AG09309 (cell line): ENCODE results near the gene PANK1.

ENCODE experiments used
- DNase-seq: peaks from one replicate; pipeline ENCODE4 v3.0.0-alpha.2; 2010; ENCODE audit warnings: low read depth
- H3K4me3 ChIP-seq: 2 replicates; pipeline ENCODE4 v1.5.1; 2011; ENCODE audit warnings: mild to moderate bottlenecking, low read depth, low read length, moderate library complexity; ENCODE audit not compliant: control insufficient read depth
- TF ChIP-seq, protein P1 (sequence below): IDR thresholded peaks from 2 replicates; pipeline ENCODE4 v1.5.1; 2011; ENCODE audit warnings: mild to moderate bottlenecking, low read depth, low read length, inconsistent platforms; ENCODE audit not compliant: insufficient read depth, control insufficient read depth; ENCODE audit errors: missing control alignments

PANK1 gene

GRCh38 chr10:89657302-89657701 lies 12.3 kb upstream of the PANK1 start:
- no peak for DNase-seq
- H3K4me3 ChIP-seq: no peak overlapping the region
- TF ChIP-seq, protein P1, sequence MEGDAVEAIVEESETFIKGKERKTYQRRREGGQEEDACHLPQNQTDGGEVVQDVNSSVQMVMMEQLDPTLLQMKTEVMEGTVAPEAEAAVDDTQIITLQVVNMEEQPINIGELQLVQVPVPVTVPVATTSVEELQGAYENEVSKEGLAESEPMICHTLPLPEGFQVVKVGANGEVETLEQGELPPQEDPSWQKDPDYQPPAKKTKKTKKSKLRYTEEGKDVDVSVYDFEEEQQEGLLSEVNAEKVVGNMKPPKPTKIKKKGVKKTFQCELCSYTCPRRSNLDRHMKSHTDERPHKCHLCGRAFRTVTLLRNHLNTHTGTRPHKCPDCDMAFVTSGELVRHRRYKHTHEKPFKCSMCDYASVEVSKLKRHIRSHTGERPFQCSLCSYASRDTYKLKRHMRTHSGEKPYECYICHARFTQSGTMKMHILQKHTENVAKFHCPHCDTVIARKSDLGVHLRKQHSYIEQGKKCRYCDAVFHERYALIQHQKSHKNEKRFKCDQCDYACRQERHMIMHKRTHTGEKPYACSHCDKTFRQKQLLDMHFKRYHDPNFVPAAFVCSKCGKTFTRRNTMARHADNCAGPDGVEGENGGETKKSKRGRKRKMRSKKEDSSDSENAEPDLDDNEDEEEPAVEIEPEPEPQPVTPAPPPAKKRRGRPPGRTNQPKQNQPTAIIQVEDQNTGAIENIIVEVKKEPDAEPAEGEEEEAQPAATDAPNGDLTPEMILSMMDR: no peak

GRCh38 chr10:89655722-89656121 lies 10.7 kb upstream of the PANK1 start:
- TF ChIP-seq, protein P1: no peak
- no peak for DNase-seq
- no peak overlapping the region for H3K4me3 ChIP-seq

- H3K4me3 ChIP-seq: no peak overlapping the region
- TF ChIP-seq, protein P1: no peak
- DNase-seq: no peak
Observed at GRCh38 chr10:89653410-89653869, 8.4 kb upstream of the PANK1 start.

DNA sequence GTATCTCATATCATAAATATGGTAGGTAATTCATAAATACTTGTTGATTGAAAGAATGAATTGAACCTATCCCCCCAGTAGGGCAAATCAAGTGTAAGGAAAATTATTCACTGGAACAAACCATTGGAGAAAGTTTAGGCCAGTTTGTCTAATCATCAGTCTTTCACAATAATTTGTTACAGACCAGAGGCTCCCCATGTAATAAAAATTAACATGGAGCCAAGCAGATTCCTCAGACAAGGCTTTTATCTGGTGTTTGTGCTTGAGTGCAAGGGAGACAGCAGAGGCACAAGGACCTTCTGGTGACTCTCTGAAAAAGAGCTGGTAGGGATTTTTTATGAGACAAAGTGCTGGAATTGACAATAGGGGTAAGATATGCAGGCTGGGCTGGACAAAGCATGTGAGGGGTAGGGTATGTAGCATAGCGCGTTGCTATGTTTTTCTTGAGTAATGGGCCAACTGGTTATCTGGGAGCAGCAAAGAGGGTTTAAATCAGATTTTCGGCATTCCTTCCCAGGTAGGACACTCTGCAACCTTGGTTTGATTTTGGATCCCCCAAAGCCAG lies 7.8 kb upstream of the PANK1 start:
- DNase-seq: no peak
- H3K4me3 ChIP-seq: no peak overlapping the region
- TF ChIP-seq, protein P1: no peak

DNA sequence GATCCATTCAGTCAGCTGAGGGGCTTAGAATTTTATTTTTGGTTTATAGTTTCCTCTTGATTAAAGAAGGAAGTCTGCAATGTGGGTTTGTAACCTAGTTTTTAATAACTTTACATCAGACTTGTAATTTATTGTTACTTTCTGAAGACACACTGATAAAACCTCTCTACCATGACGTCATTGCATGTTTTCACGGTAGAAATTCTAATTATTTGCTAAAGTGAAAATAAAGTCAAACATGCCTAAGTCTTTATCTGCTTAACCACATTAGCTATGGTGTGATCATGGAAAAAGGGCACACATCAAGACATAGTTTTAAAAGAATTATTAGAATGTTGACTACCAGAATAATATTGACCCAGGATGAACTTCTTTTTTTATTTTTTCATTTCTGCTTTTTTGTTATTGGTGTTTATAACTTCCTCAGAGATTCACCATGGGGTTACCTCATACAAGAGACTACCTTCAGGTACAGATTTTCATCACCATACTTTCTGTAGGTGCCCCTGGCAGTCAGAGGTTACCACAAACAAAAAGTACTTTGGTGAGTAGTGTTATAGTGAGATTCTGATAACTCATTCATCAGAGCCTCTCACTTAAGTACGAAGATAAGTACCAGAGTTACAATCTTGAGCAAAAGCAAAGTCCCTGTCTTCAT lies 7.0 kb upstream of the PANK1 start:
- TF ChIP-seq, protein P1: no peak
- H3K4me3 ChIP-seq: no peak overlapping the region
- no peak for DNase-seq

DNA sequence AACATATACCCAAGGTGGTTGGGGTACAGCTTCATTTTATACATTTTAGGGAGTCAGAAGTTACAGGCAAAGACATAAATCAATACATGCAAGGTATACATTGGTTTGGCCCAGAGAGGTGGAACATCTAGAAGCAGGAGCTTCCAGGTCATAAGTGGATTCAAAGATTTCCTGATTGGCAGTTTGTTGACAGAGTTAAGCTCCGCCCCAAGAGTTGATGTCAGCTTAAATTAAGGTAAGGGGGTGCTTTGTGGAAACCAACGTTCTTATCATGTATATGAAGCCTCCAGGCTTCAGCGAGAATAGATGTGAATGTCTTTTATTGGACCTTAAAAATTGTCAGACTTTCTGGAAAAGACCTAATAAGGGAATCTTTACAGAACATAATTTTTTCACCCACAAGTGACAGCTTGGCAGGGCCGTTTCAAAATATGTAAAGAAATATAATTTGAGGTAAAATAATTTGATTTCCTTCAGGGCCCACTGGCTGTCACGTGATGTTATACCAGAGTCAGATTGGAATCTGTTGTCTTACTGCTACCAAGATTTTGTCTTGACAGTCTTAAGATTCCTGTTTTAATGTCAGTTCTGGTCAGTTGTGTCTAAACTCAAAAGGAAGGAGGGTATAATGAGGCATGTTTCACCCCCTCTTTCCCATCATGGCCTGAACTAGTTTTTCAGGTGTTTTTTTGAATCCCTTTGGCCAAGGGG lies 6.3 kb upstream of the PANK1 start:
- DNase-seq: no peak
- TF ChIP-seq, protein P1: no peak
- H3K4me3 ChIP-seq: no peak overlapping the region
